T-cell (primary cell): ENCODE measurements around the gene EFNB2. TPM values are rescaled to one million over a fixed set of nuclear protein-coding genes. Genes with fewer than 3 reads are reported as not detected.

Experiments used
- ATAC-seq, 4 experiments: fragments of 200-7000 bp in 3 of 4; fragments of 150-1000 bp in 1 of 4; cut with Tn5 transposase; replicated peaks in 1 of 4; 1 replicate in 3 of 4; 2 replicates in 1 of 4; pipeline ENCODE4 v1.10.0; 2021; ENCODE audit warnings: moderate library complexity in 3 of 4, mild to moderate bottlenecking in 2 of 4, moderate number of reproducible peaks in 1 of 4
- CTCF ChIA-PET, 2 donors: fragments of 300-600 bp; sonication (Branson Sonifier 250); formaldehyde crosslinking; loops; one replicate each; lab custom pipeline; 2022; ENCODE audit warnings: antibody characterized with exemption in 2 of 2; lab: Charles Lee
- POLR2A ChIA-PET, 2 donors: fragments of 300-600 bp; sonication (Branson Sonifier 250); formaldehyde crosslinking; loops; one replicate each; lab custom pipeline; 2022; ENCODE audit warnings: antibody characterized with exemption in 2 of 2; lab: Charles Lee
- DNase-seq, 35 experiments: peaks; one replicate each; pipeline versions ENCODE4 v3.0.0 to v3.0.0-alpha.2; 2013 to 2023
- H3K27ac ChIP-seq: one replicate; pipeline ENCODE4 v1.5.1; 2013; ENCODE audit warnings: low read length
- H3K27me3 ChIP-seq, 2 experiments: replicated peaks in 1 of 2; 1 replicate in 1 of 2; 2 replicates in 1 of 2; pipeline versions ENCODE4 v1.6.1 to v1.7.0; 2013; ENCODE audit warnings: low read length in 1 of 2, mixed read lengths in 1 of 2; ENCODE audit not compliant: control insufficient read depth in 2 of 2, insufficient read depth in 2 of 2; ENCODE audit errors: extremely low read depth in 1 of 2
- H3K36me3 ChIP-seq, 2 donors: 1 replicate in 1 of 2; 2 replicates in 1 of 2; pipeline versions ENCODE4 v1.6.1 to v1.7.0; 2013; ENCODE audit warnings: low read length in 1 of 2; ENCODE audit not compliant: control insufficient read depth in 2 of 2, insufficient read depth in 1 of 2; ENCODE audit errors: extremely low read depth in 1 of 2
- H3K4me1 ChIP-seq, 2 experiments: 1 replicate in 1 of 2; 2 replicates in 1 of 2; pipeline versions ENCODE4 v1.6.1 to v1.7.0; 2013; ENCODE audit warnings: low read length in 2 of 2, mixed read lengths in 1 of 2; ENCODE audit not compliant: insufficient read depth in 2 of 2, control insufficient read depth in 1 of 2; ENCODE audit errors: extremely low read depth in 1 of 2
- H3K4me3 ChIP-seq, 2 donors: 1 replicate in 1 of 2; 2 replicates in 1 of 2; pipeline versions ENCODE4 v1.5.1 to v1.7.0; 2013; ENCODE audit warnings: mild to moderate bottlenecking in 2 of 2, low read length in 1 of 2, moderate library complexity in 1 of 2; ENCODE audit not compliant: control insufficient read depth in 1 of 2; ENCODE audit errors: extremely low read depth in 1 of 2
- H3K9me3 ChIP-seq: 2 replicates; pipeline ENCODE4 v1.7.0; 2013
- H3K27ac Mint-ChIP-seq, 2 donors: one replicate each; pipeline ENCODE4 v1.8.0; 2020 to 2021; ENCODE audit warnings: mild to moderate bottlenecking in 2 of 2, mixed read lengths in 2 of 2
- H3K27me3 Mint-ChIP-seq, 2 donors: one replicate each; pipeline ENCODE4 v1.8.0; 2021 to 2022; ENCODE audit warnings: mixed read lengths in 2 of 2
- H3K36me3 Mint-ChIP-seq: one replicate; pipeline ENCODE4 v1.8.0; 2021; ENCODE audit warnings: mixed read lengths
- H3K4me1 Mint-ChIP-seq, 3 donors: one replicate each; pipeline ENCODE4 v1.8.0; 2020 to 2022; ENCODE audit warnings: mixed read lengths in 3 of 3, mild to moderate bottlenecking in 1 of 3
- H3K4me3 Mint-ChIP-seq, 3 donors: one replicate each; pipeline ENCODE4 v1.8.0; 2020 to 2022; ENCODE audit warnings: mild to moderate bottlenecking in 3 of 3, mixed read lengths in 3 of 3, moderate library complexity in 3 of 3
- H3K9me3 Mint-ChIP-seq, 3 donors: one replicate each; pipeline ENCODE4 v1.8.0; 2020 to 2022; ENCODE audit warnings: mixed read lengths in 3 of 3
- WGBS: methylation state at CpG from one replicate; pipeline ENCODE4 v1.1.5; 2013; ENCODE audit warnings: missing lambda C conversion rate; ENCODE audit not compliant: insufficient coverage; 5-methylcytosine and 5-hydroxymethylcytosine counted together
- total RNA-seq, 35 experiments: library from RNA in 6 of 35; stranded (reverse) in 6 of 35; fragments of 120-200 nt in 1 of 35; gene quantifications; one replicate each; pipeline versions ENCODE4 v1.2.1 to v1.2.4 and lab custom pipeline; 2013 to 2026

Gene EFNB2
- total RNA-seq, 5 donors from 2014 or later (not counting 1 experiment from before 2014, with no cell fraction given) = 0.18 to 0.47 (median 0.33) TPM

DNA sequence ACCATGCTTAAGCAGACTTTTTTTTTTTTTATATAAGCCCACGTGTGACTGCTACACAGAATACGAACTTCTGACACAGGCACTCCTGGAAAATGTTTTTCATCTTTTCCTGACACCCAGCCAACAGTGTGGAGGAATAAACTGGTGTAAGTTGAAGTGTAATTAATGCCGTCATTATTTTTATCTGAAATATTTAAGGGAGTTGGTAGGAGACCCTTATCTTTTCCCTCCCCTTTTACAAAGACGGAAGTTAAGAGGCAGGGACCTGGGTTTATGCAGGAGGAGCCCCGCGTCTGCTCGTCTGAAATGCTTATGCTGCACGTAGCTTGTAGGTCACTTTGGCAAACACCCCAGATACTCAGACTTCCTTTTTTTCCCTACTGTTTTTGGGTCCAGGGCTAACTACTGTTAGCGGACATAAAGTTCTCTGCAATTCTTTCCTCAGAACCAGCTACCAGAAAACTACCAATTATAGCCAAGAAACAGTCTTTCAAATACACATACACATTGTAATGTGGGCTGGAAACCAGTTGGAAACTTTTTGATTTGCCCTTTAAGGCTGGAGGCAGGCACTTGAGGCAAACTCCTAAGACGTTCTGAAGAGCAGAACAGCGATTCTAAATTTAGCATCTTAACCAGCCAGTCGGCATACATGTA is 50.8 kb downstream of the EFNB2 start:
- Mint-ChIP-seq H3K4me3 (no peak overlapping the region), H3K27me3 (peaks cover 39 to 47% of the 10 kb centered on the region in 2 donors), H3K36me3 (no peaks in the 10 kb centered on the region), H3K27ac (no peak overlapping the region), H3K9me3 (peaks cover 0 to 5% (median 0%) of the 10 kb centered on the region in 3 donors), H3K4me1 (no peaks in the 10 kb centered on the region)
- H3K27ac ChIP-seq = no peak overlapping the region
- H3K4me1 ChIP-seq = no peaks in the 10 kb centered on the region
- peaks cover 0 to 20% of the 10 kb centered on the region in 2 experiments for H3K27me3 ChIP-seq
- ATAC-seq (no peak), DNase-seq (no peak)
- no peaks in the 10 kb centered on the region for H3K36me3 ChIP-seq
- ChIA-PET POLR2A (no interaction called here), CTCF (no interaction called here)
- no peak overlapping the region for H3K4me3 ChIP-seq
- WGBS = 8% methylated on average over 5 of the region's 12 CpGs
- no peaks in the 10 kb centered on the region for H3K9me3 ChIP-seq

DNA sequence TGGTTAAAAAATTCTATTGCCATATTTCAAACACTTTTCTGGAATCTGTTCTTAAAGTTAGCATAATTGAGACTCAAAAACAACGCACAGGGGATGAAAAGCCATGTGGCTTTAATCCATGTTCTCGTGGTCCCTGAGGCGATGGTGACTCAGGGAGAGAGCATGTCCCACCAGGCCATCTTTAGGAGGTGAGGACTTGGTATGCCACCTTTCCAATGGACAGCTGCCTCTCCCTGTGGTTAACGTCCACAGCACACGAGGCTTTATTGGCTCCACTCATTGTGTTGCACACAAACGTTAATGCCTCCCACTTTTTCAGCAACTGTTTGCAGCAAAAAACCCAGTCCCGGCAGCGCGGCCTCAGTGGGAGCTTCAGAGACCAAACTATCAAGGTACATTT is 51.4 kb downstream of the EFNB2 start:
- Histone ChIP-seq H3K4me3 (no peak overlapping the region), H3K4me1 (no peaks in the 10 kb centered on the region), H3K27me3 (peaks cover 0 to 21% of the 10 kb centered on the region in 2 experiments), H3K9me3 (no peaks in the 10 kb centered on the region), H3K36me3 (no peaks in the 10 kb centered on the region), H3K27ac (no peak overlapping the region)
- DNase-seq = no peak
- peaks cover 0 to 5% (median 0%) of the 10 kb centered on the region in 3 donors for H3K9me3 Mint-ChIP-seq
- H3K4me1 Mint-ChIP-seq = no peaks in the 10 kb centered on the region
- H3K36me3 Mint-ChIP-seq = no peaks in the 10 kb centered on the region
- no peak for ATAC-seq
- H3K27me3 Mint-ChIP-seq = peaks cover 35 to 43% of the 10 kb centered on the region in 2 donors
- H3K4me3 Mint-ChIP-seq = no peak overlapping the region
- no peak overlapping the region for H3K27ac Mint-ChIP-seq
- POLR2A ChIA-PET = no interaction called here
- 76% methylated on average over 9 of the region's 9 CpGs for WGBS
- CTCF ChIA-PET = no interaction called here

DNA sequence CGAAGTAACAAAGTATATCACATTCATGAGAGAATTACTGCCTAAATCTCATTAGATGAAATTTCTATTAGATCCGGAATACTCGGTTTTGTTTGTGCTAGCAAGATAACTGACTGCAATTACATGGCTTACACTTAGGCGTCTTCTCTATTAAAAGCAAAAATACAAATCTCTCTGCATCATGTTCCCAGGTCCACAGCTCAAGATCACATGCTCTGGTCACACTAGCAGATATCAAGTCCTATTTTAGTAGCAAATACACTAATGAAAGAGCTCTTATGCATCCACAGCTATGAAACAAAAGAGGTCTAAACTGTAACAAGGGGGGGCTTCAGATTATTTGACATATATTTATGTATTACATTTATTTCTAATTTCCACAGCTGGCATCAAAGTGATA is 53.5 kb downstream of the EFNB2 start:
- H3K4me1 ChIP-seq = no peaks in the 10 kb centered on the region
- H3K4me3 ChIP-seq = no peak overlapping the region
- no peaks in the 10 kb centered on the region for H3K9me3 ChIP-seq
- peaks cover 0 to 17% of the 10 kb centered on the region in 2 experiments for H3K27me3 ChIP-seq
- POLR2A ChIA-PET = no interaction called here
- Mint-ChIP-seq H3K27ac (no peak overlapping the region), H3K27me3 (peaks cover 31 to 33% of the 10 kb centered on the region in 2 donors), H3K4me1 (no peaks in the 10 kb centered on the region), H3K4me3 (no peak overlapping the region), H3K36me3 (no peaks in the 10 kb centered on the region), H3K9me3 (peaks cover 0 to 5% (median 0%) of the 10 kb centered on the region in 3 donors)
- 95% methylated on average over 4 of the region's 4 CpGs for WGBS
- H3K36me3 ChIP-seq = no peaks in the 10 kb centered on the region
- no peak overlapping the region for H3K27ac ChIP-seq
- ATAC-seq (no peak), DNase-seq (no peak)
- CTCF ChIA-PET = no interaction called here

DNA sequence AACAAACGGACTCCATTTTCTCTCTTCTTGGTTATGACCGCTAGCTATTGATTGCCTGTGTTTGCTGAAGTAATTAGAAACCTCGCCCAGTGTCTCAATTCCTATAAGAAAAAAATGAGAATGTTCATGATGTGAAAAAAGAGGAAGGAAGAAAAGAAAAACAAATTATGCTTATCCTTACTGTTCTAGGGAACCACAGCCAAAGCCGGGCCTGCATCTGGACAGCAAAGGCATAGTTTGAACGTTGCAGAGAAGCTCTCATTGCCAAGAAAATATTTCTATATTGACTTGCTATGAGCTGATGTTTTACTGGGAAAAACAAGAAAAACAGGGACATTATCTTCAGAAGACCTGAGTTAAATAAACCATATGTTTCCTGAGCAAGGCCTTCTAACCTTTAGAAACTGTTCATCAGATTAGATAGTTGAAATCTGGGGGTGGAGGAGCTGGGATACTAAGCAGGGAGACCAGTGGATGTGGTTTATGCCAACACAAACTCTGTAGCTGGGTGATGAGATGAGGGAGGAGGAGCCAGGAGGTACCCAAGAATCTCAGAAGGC is 55.0 kb downstream of the EFNB2 start:
- H3K4me1 Mint-ChIP-seq = no peaks in the 10 kb centered on the region
- H3K27me3 Mint-ChIP-seq = peaks cover 19 to 21% of the 10 kb centered on the region in 2 donors
- H3K4me3 Mint-ChIP-seq = no peak overlapping the region
- no peaks in the 10 kb centered on the region for H3K9me3 ChIP-seq
- ATAC-seq = no peak
- H3K4me3 ChIP-seq = no peak overlapping the region
- no peak overlapping the region for H3K27ac Mint-ChIP-seq
- no peak for DNase-seq
- H3K36me3 ChIP-seq = no peaks in the 10 kb centered on the region
- H3K27me3 ChIP-seq = peaks cover 0 to 9% of the 10 kb centered on the region in 2 experiments
- H3K9me3 Mint-ChIP-seq = peaks cover 0 to 5% (median 0%) of the 10 kb centered on the region in 3 donors
- H3K36me3 Mint-ChIP-seq = no peaks in the 10 kb centered on the region
- ChIA-PET POLR2A (no interaction called here), CTCF (no interaction called here)
- no peak overlapping the region for H3K27ac ChIP-seq
- no peaks in the 10 kb centered on the region for H3K4me1 ChIP-seq
- WGBS = no CpG with 5 or more reads among the region's 5 CpGs

DNA sequence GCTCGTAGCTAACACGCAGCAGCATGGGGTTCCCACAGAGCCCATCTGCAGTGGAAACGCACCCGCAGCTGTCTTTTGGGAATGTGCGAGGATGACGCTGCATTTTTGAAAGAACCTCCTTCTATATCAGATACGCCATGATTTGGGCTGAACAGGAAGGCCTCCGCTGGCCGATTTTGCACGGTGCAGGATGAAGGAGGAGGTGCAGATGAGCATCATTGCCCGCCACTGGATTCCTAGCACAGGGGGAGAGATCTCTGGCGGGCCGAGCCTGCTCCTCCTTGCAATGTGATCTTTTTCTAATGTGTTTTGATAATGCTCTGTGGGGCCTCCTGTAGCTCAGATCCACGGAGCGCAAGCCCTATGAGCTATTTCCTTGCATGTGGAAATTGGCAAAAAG is 55.5 kb downstream of the EFNB2 start:
- peaks cover 0 to 11% of the 10 kb centered on the region in 2 experiments for H3K27me3 ChIP-seq
- no peaks in the 10 kb centered on the region for H3K36me3 Mint-ChIP-seq
- H3K4me3 Mint-ChIP-seq = no peak overlapping the region
- no peaks in the 10 kb centered on the region for H3K4me1 ChIP-seq
- no peaks in the 10 kb centered on the region for H3K4me1 Mint-ChIP-seq
- no peak overlapping the region for H3K27ac Mint-ChIP-seq
- ATAC-seq (no peak), DNase-seq (no peak)
- H3K4me3 ChIP-seq = no peak overlapping the region
- no peak overlapping the region for H3K27ac ChIP-seq
- 95% methylated on average over 5 of the region's 15 CpGs for WGBS
- no peaks in the 10 kb centered on the region for H3K9me3 ChIP-seq
- peaks cover 14 to 16% of the 10 kb centered on the region in 2 donors for H3K27me3 Mint-ChIP-seq
- H3K9me3 Mint-ChIP-seq = peaks cover 0 to 5% (median 0%) of the 10 kb centered on the region in 3 donors
- ChIA-PET POLR2A (no interaction called here), CTCF (no interaction called here)
- no peaks in the 10 kb centered on the region for H3K36me3 ChIP-seq

DNA sequence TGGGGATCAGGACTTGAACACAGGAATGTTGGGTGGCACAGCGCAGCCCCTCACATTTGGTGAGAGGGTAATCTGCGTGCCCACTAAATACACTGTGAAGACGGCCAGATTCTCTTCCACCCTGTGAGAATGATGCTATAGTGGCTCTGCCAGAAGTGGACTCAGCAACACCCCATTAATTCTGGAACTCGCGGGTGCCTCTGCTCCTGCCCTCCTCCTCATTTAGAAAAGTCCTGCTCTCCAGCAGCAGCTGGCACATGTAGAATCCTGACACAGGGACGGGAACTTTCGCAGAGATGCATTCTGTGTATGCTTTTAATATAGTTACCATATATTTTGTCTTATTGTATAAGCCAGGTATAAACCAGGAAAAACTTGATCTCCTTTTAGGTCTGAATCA is 57.3 kb downstream of the EFNB2 start:
- Mint-ChIP-seq H3K4me3 (no peak overlapping the region), H3K36me3 (no peaks in the 10 kb centered on the region), H3K27ac (no peak overlapping the region), H3K9me3 (peaks cover 0 to 5% (median 0%) of the 10 kb centered on the region in 3 donors), H3K4me1 (no peaks in the 10 kb centered on the region), H3K27me3 (peaks cover 7 to 13% of the 10 kb centered on the region in 2 donors)
- Histone ChIP-seq H3K4me3 (no peak overlapping the region), H3K27me3 (peaks cover 0 to 14% of the 10 kb centered on the region in 2 experiments), H3K9me3 (no peaks in the 10 kb centered on the region), H3K27ac (no peak overlapping the region), H3K4me1 (no peaks in the 10 kb centered on the region), H3K36me3 (no peaks in the 10 kb centered on the region)
- CTCF ChIA-PET = no interaction called here
- ATAC-seq (no peak), DNase-seq (no peak)
- POLR2A ChIA-PET = no interaction called here
- 92% methylated on average over 2 of the region's 7 CpGs for WGBS
